ENCODE measurements around the gene MOB2.

Gene MOB2

GRCh38 chr11:1455763-1456060, 30.9 kb downstream of the MOB2 start:
- TF ChIP-seq POLR2AphosphoS5 (IDR thresholded peaks at IDR 0.05; ENCODE audit: low read depth, low read length) (no peak), PAX5 (IDR thresholded peaks at IDR 0.05; ENCODE audit: insufficient read depth, low read length, severe bottlenecking) (no peak), POLR2A (IDR thresholded peaks at IDR 0.05; ENCODE audit: low read depth, low read length) (no peak), POU2F2 (IDR thresholded peaks at IDR 0.05; ENCODE audit: low read depth, low read length) (no peak), SPI1 (IDR thresholded peaks at IDR 0.05; ENCODE audit: low read depth, low read length) (no peak)
- no peak for DNase-seq (ENCODE audit: insufficient read length, low spot score)
- FAIRE-seq, result no peak

GRCh38 chr11:1455032-1455762, 31.4 kb downstream of the MOB2 start:
- FAIRE-seq, result no peak

GRCh38 chr11:1454576-1454975, 32.0 kb downstream of the MOB2 start:
- FAIRE-seq (no peak), DNase-seq (ENCODE audit: insufficient read length, low spot score) (no peak)
- TF ChIP-seq TAF1 (IDR thresholded peaks at IDR 0.05; ENCODE audit: low read depth, low read length) (no peak), SPI1 (IDR thresholded peaks at IDR 0.05; ENCODE audit: low read depth, low read length) (no peak), POU2F2 (IDR thresholded peaks at IDR 0.05; ENCODE audit: low read depth, low read length) (no peak), POLR2AphosphoS5 (IDR thresholded peaks at IDR 0.05; ENCODE audit: low read depth, low read length) (no peak), POLR2A (IDR thresholded peaks at IDR 0.05; ENCODE audit: low read depth, low read length) (no peak), PAX5 (IDR thresholded peaks at IDR 0.05; ENCODE audit: insufficient read depth, low read length, severe bottlenecking) (no peak)

More at GRCh38 chr11:1455032-1455762, 31.4 kb downstream of the MOB2 start:
- DNase-seq (ENCODE audit: insufficient read length, low spot score), result no peak
- TF ChIP-seq TAF1 (IDR thresholded peaks at IDR 0.05; ENCODE audit: low read depth, low read length) (no peak), PAX5 (IDR thresholded peaks at IDR 0.05; ENCODE audit: insufficient read depth, low read length, severe bottlenecking) (no peak), POLR2A (IDR thresholded peaks at IDR 0.05; ENCODE audit: low read depth, low read length) (no peak), POLR2AphosphoS5 (IDR thresholded peaks at IDR 0.05; ENCODE audit: low read depth, low read length) (no peak), POU2F2 (IDR thresholded peaks at IDR 0.05; ENCODE audit: low read depth, low read length) (no peak), SPI1 (IDR thresholded peaks at IDR 0.05; ENCODE audit: low read depth, low read length) (no peak)

GRCh38 chr11:1453611-1454034, 33.0 kb downstream of the MOB2 start:
- TF ChIP-seq SPI1 (IDR thresholded peaks at IDR 0.05; ENCODE audit: low read depth, low read length) (no peak), POU2F2 (IDR thresholded peaks at IDR 0.05; ENCODE audit: low read depth, low read length) (no peak), POLR2AphosphoS5 (IDR thresholded peaks at IDR 0.05; ENCODE audit: low read depth, low read length) (no peak), PAX5 (IDR thresholded peaks at IDR 0.05; ENCODE audit: insufficient read depth, low read length, severe bottlenecking) (no peak), POLR2A (IDR thresholded peaks at IDR 0.05; ENCODE audit: low read depth, low read length) (no peak), TAF1 (IDR thresholded peaks at IDR 0.05; ENCODE audit: low read depth, low read length) (no peak)
- DNase-seq (ENCODE audit: insufficient read length, low spot score), result peak; percentile 86
- peak; percentile 45 for FAIRE-seq

- TF ChIP-seq SPI1 (IDR thresholded peaks at IDR 0.05; ENCODE audit: low read depth, low read length) (no peak), TAF1 (IDR thresholded peaks at IDR 0.05; ENCODE audit: low read depth, low read length) (no peak), PAX5 (IDR thresholded peaks at IDR 0.05; ENCODE audit: insufficient read depth, low read length, severe bottlenecking) (no peak), POLR2A (IDR thresholded peaks at IDR 0.05; ENCODE audit: low read depth, low read length) (no peak), POU2F2 (IDR thresholded peaks at IDR 0.05; ENCODE audit: low read depth, low read length) (no peak), POLR2AphosphoS5 (IDR thresholded peaks at IDR 0.05; ENCODE audit: low read depth, low read length) (no peak)
- no peak for DNase-seq (ENCODE audit: insufficient read length, low spot score)
- no peak for FAIRE-seq
Measured at GRCh38 chr11:1452744-1453143, 33.8 kb downstream of the MOB2 start.

- no peak for TF ChIP-seq POLR2AphosphoS5 (IDR thresholded peaks at IDR 0.05; ENCODE audit: low read depth, low read length)
- TF ChIP-seq TAF1 (IDR thresholded peaks at IDR 0.05; ENCODE audit: low read depth, low read length), result no peak
- TF ChIP-seq PAX5 (IDR thresholded peaks at IDR 0.05; ENCODE audit: insufficient read depth, low read length, severe bottlenecking), result no peak
- TF ChIP-seq POU2F2 (IDR thresholded peaks at IDR 0.05; ENCODE audit: low read depth, low read length), result no peak
- TF ChIP-seq POLR2A (IDR thresholded peaks at IDR 0.05; ENCODE audit: low read depth, low read length), result no peak
- TF ChIP-seq SPI1 (IDR thresholded peaks at IDR 0.05; ENCODE audit: low read depth, low read length), result no peak
- no peak for FAIRE-seq
- no peak for DNase-seq (ENCODE audit: insufficient read length, low spot score)
Measured at GRCh38 chr11:1451781-1452470, 34.7 kb downstream of the MOB2 start.

GRCh38 chr11:1450949-1451710, 35.4 kb downstream of the MOB2 start:
- no peak for TF ChIP-seq TAF1 (IDR thresholded peaks at IDR 0.05; ENCODE audit: low read depth, low read length)
- no peak for TF ChIP-seq POLR2A (IDR thresholded peaks at IDR 0.05; ENCODE audit: low read depth, low read length)
- no peak for TF ChIP-seq POU2F2 (IDR thresholded peaks at IDR 0.05; ENCODE audit: low read depth, low read length)
- no peak for TF ChIP-seq PAX5 (IDR thresholded peaks at IDR 0.05; ENCODE audit: insufficient read depth, low read length, severe bottlenecking)
- TF ChIP-seq SPI1 (IDR thresholded peaks at IDR 0.05; ENCODE audit: low read depth, low read length), result no peak
- DNase-seq (ENCODE audit: insufficient read length, low spot score) (no peak), FAIRE-seq (no peak)

GRCh38 chr11:1450344-1450875, 36.2 kb downstream of the MOB2 start:
- DNase-seq (ENCODE audit: insufficient read length, low spot score) (no peak), FAIRE-seq (no peak)
- no peak for TF ChIP-seq POU2F2 (IDR thresholded peaks at IDR 0.05; ENCODE audit: low read depth, low read length)
- TF ChIP-seq SPI1 (IDR thresholded peaks at IDR 0.05; ENCODE audit: low read depth, low read length), result no peak
- TF ChIP-seq PAX5 (IDR thresholded peaks at IDR 0.05; ENCODE audit: insufficient read depth, low read length, severe bottlenecking), result no peak
- no peak for TF ChIP-seq TAF1 (IDR thresholded peaks at IDR 0.05; ENCODE audit: low read depth, low read length)
- TF ChIP-seq POLR2A (IDR thresholded peaks at IDR 0.05; ENCODE audit: low read depth, low read length), result no peak
- TF ChIP-seq POLR2AphosphoS5 (IDR thresholded peaks at IDR 0.05; ENCODE audit: low read depth, low read length), result no peak
